BJ (cell line): ENCODE results near the gene ICE2. TPM values are rescaled to one million over a fixed set of nuclear protein-coding genes. Genes with fewer than 3 reads are reported as not detected.

Experiments used
- CTCF ChIA-PET: fragments of 350-600 bp; formaldehyde crosslinking; extraction: SDS; loops from one replicate; lab custom pipeline; 2021; ENCODE audit warnings: antibody characterized with exemption, inconsistent platforms; lab: Yijun Ruan, JAX
- POLR2A ChIA-PET: fragments of 300-600 bp; sonication (Branson Sonifier 250); formaldehyde crosslinking; extraction: SDS; loops from one replicate; lab custom pipeline; 2021; ENCODE audit warnings: antibody characterized with exemption; lab: Charles Lee
- DNase-seq: peaks from one replicate; pipeline ENCODE4 v3.0.0-alpha.2; 2011; ENCODE audit warnings: low read depth
- H3K27me3 ChIP-seq: 2 replicates; pipeline ENCODE4 v1.6.0; 2011; ENCODE audit warnings: low read length; ENCODE audit not compliant: control insufficient read depth, insufficient read depth
- H3K36me3 ChIP-seq: 2 replicates; pipeline ENCODE4 v1.5.1; 2011; ENCODE audit warnings: low read length; ENCODE audit not compliant: control insufficient read depth, insufficient read depth
- H3K4me3 ChIP-seq: 2 replicates; pipeline ENCODE4 v1.5.1; 2011; ENCODE audit warnings: low read depth, mild to moderate bottlenecking, control low read depth, low read length
- CTCF ChIP-seq: IDR thresholded peaks from 2 replicates; pipeline ENCODE4 v1.5.1; 2011; ENCODE audit warnings: low read depth, mild to moderate bottlenecking, control low read depth, inconsistent platforms, low read length, moderate library complexity; ENCODE audit not compliant: insufficient read depth
- polyA plus RNA-seq: library from polyadenylated mRNA; depleted of rRNA; stranded (reverse); fragments of >200 nt; gene quantifications from 2 replicates; pipeline ENCODE4 v1.2.3, GENCODE V29; 2011

ICE2 gene
- polyA plus RNA-seq, 1 experiment = 19.4 TPM

DNA sequence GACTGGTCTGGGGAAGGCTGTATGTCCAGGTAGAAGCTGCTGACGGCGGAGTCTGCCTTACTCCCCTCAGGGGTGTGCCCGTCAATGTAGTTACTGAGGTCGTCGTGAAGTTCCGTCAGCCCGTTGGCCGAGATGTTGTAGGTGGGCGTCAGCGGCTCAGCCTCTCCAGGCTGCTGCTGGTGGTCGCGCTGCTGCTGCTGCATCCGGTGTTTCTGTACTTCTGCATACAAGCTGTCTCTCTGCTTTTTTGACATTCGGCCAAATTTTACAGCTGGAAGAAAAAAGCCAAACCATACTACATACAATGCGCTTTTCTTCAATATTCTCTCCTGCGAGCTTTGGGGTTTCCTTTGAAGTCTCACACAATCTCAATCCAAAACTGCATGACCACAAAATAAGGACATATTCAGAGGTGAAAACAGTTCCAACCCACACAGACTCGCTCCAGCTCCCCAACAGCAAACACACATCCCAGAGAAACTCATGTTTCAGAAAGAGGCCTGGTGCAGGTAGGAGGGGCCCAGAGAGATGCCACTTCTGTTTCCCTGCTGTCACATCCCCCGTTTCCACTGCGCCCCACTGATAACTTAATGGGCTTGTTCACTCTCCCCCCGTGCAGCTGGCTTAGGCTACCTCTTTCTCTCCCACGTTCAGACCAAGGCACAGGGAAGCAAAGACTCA is 32.5 kb upstream of the ICE2 start:
- POLR2A ChIA-PET = no interaction called here
- DNase-seq = no peak
- TF ChIP-seq CTCF = no peak
- peaks cover 3% of the 10 kb centered on the region; the same call in 1 of the 2 replicates for H3K36me3 ChIP-seq
- H3K27me3 ChIP-seq = no peaks in the 10 kb centered on the region
- CTCF ChIA-PET = interaction anchor here (0.5 to 1.8 kb wide), 8 partner anchors 9 to 1324 kb away, joined by 3 to 7 read pairs (median 4); no protein-coding TSS in a partner anchor
- H3K4me3 ChIP-seq = no peak overlapping the region

- Histone ChIP-seq H3K4me3 (no peak overlapping the region), H3K27me3 (no peaks in the 10 kb centered on the region), H3K36me3 (peaks cover 3% of the 10 kb centered on the region; the same call in 1 of the 2 replicates)
- CTCF ChIA-PET = interaction anchor here (0.6 to 10.3 kb wide), 2 partner anchors 9 to 191 kb away, joined by 3 to 104 read pairs; no protein-coding TSS in a partner anchor
- no peak for TF ChIP-seq CTCF
- DNase-seq = no peak
- POLR2A ChIA-PET = no interaction called here
Measured at GRCh38 chr15:60510006-60510405, 31.1 kb upstream of the ICE2 start.

DNA sequence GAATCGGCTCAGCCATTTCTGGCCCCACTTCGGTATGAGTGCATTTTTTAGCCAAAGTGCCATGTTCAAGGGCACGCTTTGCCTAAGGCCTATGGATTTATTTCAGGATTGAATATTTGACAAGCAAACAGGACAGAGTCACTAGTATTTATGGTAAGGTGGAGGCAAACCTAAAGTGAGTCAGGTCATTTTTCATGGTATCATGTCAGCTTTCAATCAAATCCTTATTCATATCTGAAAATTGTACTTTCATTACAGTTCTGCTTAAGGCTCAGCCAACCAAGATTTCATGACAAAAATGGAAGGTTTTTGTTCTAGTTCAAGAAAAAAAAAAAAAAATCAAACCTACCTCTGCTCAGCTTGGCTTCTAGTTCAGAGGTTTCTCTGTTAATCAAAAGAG is 30.5 kb upstream of the ICE2 start:
- TF ChIP-seq CTCF = no peak
- Histone ChIP-seq H3K4me3 (no peak overlapping the region), H3K27me3 (no peaks in the 10 kb centered on the region), H3K36me3 (peaks cover 3% of the 10 kb centered on the region; the same call in 1 of the 2 replicates)
- no peak for DNase-seq
- ChIA-PET CTCF (interaction anchor here (0.9 to 10.3 kb wide), 4 partner anchors 10 to 1325 kb away, joined by 3 to 104 read pairs (median 16); no protein-coding TSS in a partner anchor), POLR2A (no interaction called here)

DNA sequence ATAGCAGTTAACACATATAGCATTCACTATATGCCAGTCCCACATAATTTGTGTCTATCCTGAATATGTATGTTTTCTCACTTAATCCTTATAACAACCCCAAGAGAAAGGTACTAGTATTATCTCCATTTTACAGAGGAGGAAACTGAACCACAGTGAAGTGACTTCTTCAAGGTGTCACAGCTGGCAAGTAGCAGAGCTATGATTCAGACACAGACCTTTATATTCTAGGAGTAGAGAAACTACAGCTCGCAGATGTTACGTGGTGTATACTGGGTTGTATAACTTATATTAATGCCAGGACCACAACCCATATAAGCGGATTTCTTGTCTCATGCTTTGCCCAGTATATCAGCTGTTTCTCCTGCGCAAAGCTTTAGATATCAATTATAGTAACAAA is 29.5 kb upstream of the ICE2 start:
- CTCF ChIA-PET = interaction anchor here (0.6 to 10.3 kb wide), 15 partner anchors 11 to 1326 kb away, joined by 3 to 104 read pairs (median 3); no protein-coding TSS in a partner anchor
- POLR2A ChIA-PET = no interaction called here

More for the DNA sequence above, 29.5 kb upstream of the ICE2 start:
- Histone ChIP-seq H3K36me3 (peaks cover 3% of the 10 kb centered on the region; the same call in 1 of the 2 replicates), H3K4me3 (no peak overlapping the region), H3K27me3 (no peaks in the 10 kb centered on the region)
- no peak for DNase-seq
- TF ChIP-seq CTCF = no peak
